ENCODE results near the gene C6. TPM values are rescaled to one million over a fixed set of nuclear protein-coding genes. Genes with fewer than 3 reads are reported as not detected.
A peak's percentile ranks its signal among the peaks of the same experiment; 100 is the strongest.

The C6 gene
- total RNA-seq, 1 experiment from 2014 or later, result 0.37 TPM

DNA sequence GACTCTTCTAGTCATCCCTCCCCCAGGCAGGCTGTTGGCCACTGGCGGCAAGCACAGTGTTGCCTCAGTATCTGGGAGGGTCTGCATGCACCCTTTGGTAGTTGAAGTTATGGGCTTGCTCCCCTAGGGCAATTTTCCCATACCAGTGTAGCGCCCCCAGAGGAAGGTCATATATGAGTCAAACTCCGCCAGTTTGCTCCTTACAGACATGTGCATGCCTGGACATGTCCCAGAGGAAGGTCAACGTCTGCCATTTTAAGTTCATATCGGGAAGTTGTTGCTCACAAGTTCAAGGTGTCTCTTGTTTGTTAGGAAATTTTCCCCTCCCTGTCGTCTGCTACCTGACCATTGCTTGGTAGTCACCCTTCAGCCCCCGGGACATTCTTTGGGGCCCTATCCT, 90.9 kb downstream of the C6 start:
- H3K4me3 ChIP-seq (replicated peaks in 1 of 2; ENCODE audit: low read depth in 1 of 2, low read length in 2 of 2), result no peak overlapping the region
- H3K4me2 ChIP-seq (ENCODE audit: low read length), result no peak overlapping the region
- H2AFZ ChIP-seq (ENCODE audit: low read depth, low read length, poor library complexity, severe bottlenecking), result peak overlapping the region; percentile 63
- no peaks in the 10 kb centered on the region for H3K4me1 ChIP-seq (ENCODE audit: control insufficient read depth in 1 of 2, insufficient read depth in 2 of 2, low read length in 2 of 2)
- no peaks in the 10 kb centered on the region for H3K9me2 ChIP-seq (ENCODE audit: insufficient read depth)
- no peaks in the 10 kb centered on the region for H3K9me3 ChIP-seq (ENCODE audit: control insufficient read depth in 1 of 2, insufficient read depth in 1 of 2, low read depth in 1 of 2, low read length in 2 of 2)
- H3K27me3 ChIP-seq (ENCODE audit: insufficient read depth, low read length), result no peaks in the 10 kb centered on the region
- TF ChIP-seq RAD21 (IDR thresholded peaks at IDR 0.05; ENCODE audit: low read depth), result no peak
- TF ChIP-seq, protein P1, sequence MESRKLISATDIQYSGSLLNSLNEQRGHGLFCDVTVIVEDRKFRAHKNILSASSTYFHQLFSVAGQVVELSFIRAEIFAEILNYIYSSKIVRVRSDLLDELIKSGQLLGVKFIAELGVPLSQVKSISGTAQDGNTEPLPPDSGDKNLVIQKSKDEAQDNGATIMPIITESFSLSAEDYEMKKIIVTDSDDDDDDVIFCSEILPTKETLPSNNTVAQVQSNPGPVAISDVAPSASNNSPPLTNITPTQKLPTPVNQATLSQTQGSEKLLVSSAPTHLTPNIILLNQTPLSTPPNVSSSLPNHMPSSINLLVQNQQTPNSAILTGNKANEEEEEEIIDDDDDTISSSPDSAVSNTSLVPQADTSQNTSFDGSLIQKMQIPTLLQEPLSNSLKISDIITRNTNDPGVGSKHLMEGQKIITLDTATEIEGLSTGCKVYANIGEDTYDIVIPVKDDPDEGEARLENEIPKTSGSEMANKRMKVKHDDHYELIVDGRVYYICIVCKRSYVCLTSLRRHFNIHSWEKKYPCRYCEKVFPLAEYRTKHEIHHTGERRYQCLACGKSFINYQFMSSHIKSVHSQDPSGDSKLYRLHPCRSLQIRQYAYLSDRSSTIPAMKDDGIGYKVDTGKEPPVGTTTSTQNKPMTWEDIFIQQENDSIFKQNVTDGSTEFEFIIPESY (IDR thresholded peaks at IDR 0.05; ENCODE audit: extremely low read depth, insufficient replicate concordance, low read length), result no peak
- TF ChIP-seq, protein P2, sequence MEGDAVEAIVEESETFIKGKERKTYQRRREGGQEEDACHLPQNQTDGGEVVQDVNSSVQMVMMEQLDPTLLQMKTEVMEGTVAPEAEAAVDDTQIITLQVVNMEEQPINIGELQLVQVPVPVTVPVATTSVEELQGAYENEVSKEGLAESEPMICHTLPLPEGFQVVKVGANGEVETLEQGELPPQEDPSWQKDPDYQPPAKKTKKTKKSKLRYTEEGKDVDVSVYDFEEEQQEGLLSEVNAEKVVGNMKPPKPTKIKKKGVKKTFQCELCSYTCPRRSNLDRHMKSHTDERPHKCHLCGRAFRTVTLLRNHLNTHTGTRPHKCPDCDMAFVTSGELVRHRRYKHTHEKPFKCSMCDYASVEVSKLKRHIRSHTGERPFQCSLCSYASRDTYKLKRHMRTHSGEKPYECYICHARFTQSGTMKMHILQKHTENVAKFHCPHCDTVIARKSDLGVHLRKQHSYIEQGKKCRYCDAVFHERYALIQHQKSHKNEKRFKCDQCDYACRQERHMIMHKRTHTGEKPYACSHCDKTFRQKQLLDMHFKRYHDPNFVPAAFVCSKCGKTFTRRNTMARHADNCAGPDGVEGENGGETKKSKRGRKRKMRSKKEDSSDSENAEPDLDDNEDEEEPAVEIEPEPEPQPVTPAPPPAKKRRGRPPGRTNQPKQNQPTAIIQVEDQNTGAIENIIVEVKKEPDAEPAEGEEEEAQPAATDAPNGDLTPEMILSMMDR (IDR thresholded peaks at IDR 0.05 in 2 of 3, conservative IDR thresholded peaks at IDR 0.05 in 1 of 3; ENCODE audit: borderline replicate concordance in 1 of 3, insufficient read depth in 1 of 3, low read depth in 2 of 3, low read length in 2 of 3), result peak in 2 of 3 experiments; percentile 8 to 26; a peak in 1 of 6 replicates
- TF ChIP-seq, protein P3, sequence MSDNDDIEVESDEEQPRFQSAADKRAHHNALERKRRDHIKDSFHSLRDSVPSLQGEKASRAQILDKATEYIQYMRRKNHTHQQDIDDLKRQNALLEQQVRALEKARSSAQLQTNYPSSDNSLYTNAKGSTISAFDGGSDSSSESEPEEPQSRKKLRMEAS (IDR thresholded peaks at IDR 0.05), result no peak
- no peak for DNase-seq (ENCODE audit: low read depth, low spot score)
- ChIA-PET RAD21 (ENCODE audit: low non-redundant PET in 1 of 2, low total read pairs in 2 of 2, uncharacterized antibody in 2 of 2, unreplicated experiment in 2 of 2) (no interaction called here), CTCF (no interaction called here), POLR2A (no interaction called here)
- no peaks in the 10 kb centered on the region for H4K20me1 ChIP-seq (ENCODE audit: insufficient read depth)
- BruUV-seq (replicated peaks), result no TSS peak
- no peak for ATAC-seq
- no peak overlapping the region for H3K27ac ChIP-seq (ENCODE audit: low read depth, low read length)
- no peak overlapping the region for H3K9ac ChIP-seq (ENCODE audit: low read length)
- H3K79me2 ChIP-seq (ENCODE audit: insufficient read depth, low read length), result no peaks in the 10 kb centered on the region
- no peaks in the 10 kb centered on the region for H3K36me3 ChIP-seq (ENCODE audit: control insufficient read depth in 1 of 2, insufficient read depth in 2 of 2, low read length in 2 of 2)
- intact Hi-C loops (cut with micrococcal nuclease), result no loop called here

DNA sequence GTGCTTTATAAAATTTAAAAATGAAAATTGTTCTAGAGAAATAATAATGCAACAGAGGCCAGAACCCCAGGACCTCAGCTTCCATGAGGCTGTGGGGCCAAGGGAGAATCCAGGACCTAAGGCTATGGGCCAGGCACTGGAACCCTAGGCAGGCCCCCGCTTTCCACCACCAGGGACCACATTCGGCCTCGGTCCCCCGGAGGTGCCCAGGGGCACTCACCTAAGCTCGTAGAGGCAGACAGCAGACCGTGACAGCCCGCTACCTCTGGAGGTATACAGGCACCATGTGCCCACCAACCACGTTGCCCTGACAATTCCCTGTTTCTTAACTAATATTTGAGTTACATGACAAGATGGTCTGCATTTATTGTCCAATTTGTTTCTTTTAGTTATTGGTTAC, 92.7 kb downstream of the C6 start:
- TF ChIP-seq ZFX (IDR thresholded peaks at IDR 0.05) (no peak), EGR1 (IDR thresholded peaks at IDR 0.05; ENCODE audit: low read depth) (no peak), EZH2 (IDR thresholded peaks at IDR 0.05) (no peak), ELF1 (IDR thresholded peaks at IDR 0.05; ENCODE audit: borderline replicate concordance, low read depth) (no peak), SIN3A (IDR thresholded peaks at IDR 0.05; ENCODE audit: low read depth) (no peak)

More for the DNA sequence above, 92.7 kb downstream of the C6 start:
- H3K36me3 ChIP-seq (ENCODE audit: control insufficient read depth in 1 of 2, insufficient read depth in 2 of 2, low read length in 2 of 2), result no peaks in the 10 kb centered on the region
- no peak for DNase-seq (ENCODE audit: low read depth, low spot score)
- intact Hi-C loops (cut with micrococcal nuclease), result no loop called here
- no peaks in the 10 kb centered on the region for H3K9me3 ChIP-seq (ENCODE audit: control insufficient read depth in 1 of 2, insufficient read depth in 1 of 2, low read depth in 1 of 2, low read length in 2 of 2)
- H3K9ac ChIP-seq (ENCODE audit: low read length), result no peak overlapping the region
- CTCF ChIA-PET, result no interaction called here
- no peaks in the 10 kb centered on the region for H3K4me1 ChIP-seq (ENCODE audit: control insufficient read depth in 1 of 2, insufficient read depth in 2 of 2, low read length in 2 of 2)
- H3K9me2 ChIP-seq (ENCODE audit: insufficient read depth), result no peaks in the 10 kb centered on the region
- no peaks in the 10 kb centered on the region for H4K20me1 ChIP-seq (ENCODE audit: insufficient read depth)
- no peaks in the 10 kb centered on the region for H3K79me2 ChIP-seq (ENCODE audit: insufficient read depth, low read length)
- no peak overlapping the region for H3K4me3 ChIP-seq (replicated peaks in 1 of 2; ENCODE audit: low read depth in 1 of 2, low read length in 2 of 2)
- POLR2A ChIA-PET, result no interaction called here
- RAD21 ChIA-PET (ENCODE audit: low non-redundant PET in 1 of 2, low total read pairs in 2 of 2, uncharacterized antibody in 2 of 2, unreplicated experiment in 2 of 2), result no interaction called here
- BruUV-seq (replicated peaks), result no TSS peak
- no peak overlapping the region for H3K4me2 ChIP-seq (ENCODE audit: low read length)
- no peak overlapping the region for H3K27ac ChIP-seq (ENCODE audit: low read depth, low read length)
- no peak overlapping the region for H2AFZ ChIP-seq (ENCODE audit: low read depth, low read length, poor library complexity, severe bottlenecking)
- H3K27me3 ChIP-seq (ENCODE audit: insufficient read depth, low read length), result no peaks in the 10 kb centered on the region
- no peak for ATAC-seq

Data from HCT116 (cell line).